Erythroblast (primary cell): ENCODE measurements around the gene ANKRD23.

Experiments used
- GATA1 ChIP-seq: IDR thresholded peaks from 2 replicates; pipeline ENCODE4 v1.6.1; 2011; ENCODE audit warnings: low read depth, mild to moderate bottlenecking, control low read depth, low read length, moderate library complexity
- POLR2A ChIP-seq: IDR thresholded peaks from 2 replicates; pipeline ENCODE4 v1.6.1; 2011; ENCODE audit warnings: mild to moderate bottlenecking, low read length

- TF ChIP-seq POLR2A: no peak
- TF ChIP-seq GATA1: no peak
Observed at GRCh38 chr2:96804986-96805385, 38.8 kb downstream of the ANKRD23 start.
